MM.1S (cell line): ENCODE measurements around the gene CLTCL1.

Experiments used
- DNase-seq: peaks from one replicate; pipeline ENCODE4 v3.0.0-alpha.2; 2015
- H2AFZ ChIP-seq: fragments of 300-600 bp; sonication (generic); 2 replicates; pipeline ENCODE4 v1.6.0; 2016; ENCODE audit warnings: antibody characterized with exemption, low read length
- H3F3A ChIP-seq: fragments of 300-600 bp; sonication (generic); 2 replicates; pipeline ENCODE4 v1.6.1; 2016; ENCODE audit warnings: mild to moderate bottlenecking, antibody characterized with exemption, low read length, moderate library complexity, mixed read lengths; ENCODE audit not compliant: insufficient read depth
- H3K27ac ChIP-seq: fragments of 300-600 bp; sonication (generic); 2 replicates; pipeline ENCODE4 v1.5.1; 2016; ENCODE audit warnings: mild to moderate bottlenecking, low read length
- H3K27me3 ChIP-seq: fragments of 300-600 bp; sonication (generic); replicated peaks from 2 replicates; pipeline ENCODE4 v1.6.0; 2016; ENCODE audit warnings: low read length; ENCODE audit not compliant: insufficient read depth
- H3K36me3 ChIP-seq: fragments of 300-600 bp; sonication (generic); replicated peaks from 2 replicates; pipeline ENCODE4 v1.6.1; 2016; ENCODE audit warnings: mild to moderate bottlenecking, low read length, mixed read lengths; ENCODE audit not compliant: insufficient read depth
- H3K4me1 ChIP-seq: fragments of 300-600 bp; sonication (generic); 2 replicates; pipeline ENCODE4 v1.6.1; 2016; ENCODE audit warnings: low read length, mixed read lengths
- H3K4me2 ChIP-seq: fragments of 300-600 bp; sonication (generic); 2 replicates; pipeline ENCODE4 v1.6.0; 2016; ENCODE audit warnings: low read depth, low read length
- H3K4me3 ChIP-seq: fragments of 300-600 bp; sonication (generic); 2 replicates; pipeline ENCODE4 v1.5.1; 2016; ENCODE audit warnings: low read length, mixed read lengths
- H3K79me2 ChIP-seq: fragments of 300-600 bp; sonication (generic); 2 replicates; pipeline ENCODE4 v1.6.1; 2016; ENCODE audit warnings: mixed run types, low read length, mixed read lengths
- H3K9ac ChIP-seq: fragments of 300-600 bp; sonication (generic); 2 replicates; pipeline ENCODE4 v1.6.1; 2016; ENCODE audit warnings: low read length, mixed read lengths
- H3K9me2 ChIP-seq: fragments of 300-600 bp; sonication (generic); replicated peaks from 2 replicates; pipeline ENCODE4 v1.6.1; 2016; ENCODE audit warnings: mild to moderate bottlenecking, low read length, mixed read lengths; ENCODE audit not compliant: insufficient read depth
- H3K9me3 ChIP-seq: fragments of 300-600 bp; sonication (generic); replicated peaks from 2 replicates; pipeline ENCODE4 v1.6.1; 2016; ENCODE audit warnings: mild to moderate bottlenecking, low read length, mixed read lengths; ENCODE audit not compliant: insufficient read depth
- H4K20me1 ChIP-seq: fragments of 300-600 bp; sonication (generic); 2 replicates; pipeline ENCODE4 v1.6.1; 2016; ENCODE audit warnings: mild to moderate bottlenecking, low read length, moderate library complexity, mixed read lengths; ENCODE audit not compliant: insufficient read depth
- EZH2 ChIP-seq: fragments of 300-600 bp; sonication (generic); optimal IDR thresholded peaks from 2 replicates; pipeline ENCODE3; 2017; ENCODE audit warnings: low read depth, mild to moderate bottlenecking, antibody characterized with exemption, low read length, mixed read lengths
- EZH2phosphoT487 ChIP-seq: fragments of 300-600 bp; sonication (generic); IDR thresholded peaks from 2 replicates; pipeline ENCODE4 v1.6.1; 2018; ENCODE audit warnings: antibody characterized with exemption, low read length
- TF ChIP-seq, protein P1 (sequence below): fragments of 300-600 bp; sonication (generic); IDR thresholded peaks from 2 replicates; pipeline ENCODE4 v1.5.1; 2016; ENCODE audit warnings: antibody characterized with exemption, low read length, mixed read lengths

CLTCL1 gene

DNA sequence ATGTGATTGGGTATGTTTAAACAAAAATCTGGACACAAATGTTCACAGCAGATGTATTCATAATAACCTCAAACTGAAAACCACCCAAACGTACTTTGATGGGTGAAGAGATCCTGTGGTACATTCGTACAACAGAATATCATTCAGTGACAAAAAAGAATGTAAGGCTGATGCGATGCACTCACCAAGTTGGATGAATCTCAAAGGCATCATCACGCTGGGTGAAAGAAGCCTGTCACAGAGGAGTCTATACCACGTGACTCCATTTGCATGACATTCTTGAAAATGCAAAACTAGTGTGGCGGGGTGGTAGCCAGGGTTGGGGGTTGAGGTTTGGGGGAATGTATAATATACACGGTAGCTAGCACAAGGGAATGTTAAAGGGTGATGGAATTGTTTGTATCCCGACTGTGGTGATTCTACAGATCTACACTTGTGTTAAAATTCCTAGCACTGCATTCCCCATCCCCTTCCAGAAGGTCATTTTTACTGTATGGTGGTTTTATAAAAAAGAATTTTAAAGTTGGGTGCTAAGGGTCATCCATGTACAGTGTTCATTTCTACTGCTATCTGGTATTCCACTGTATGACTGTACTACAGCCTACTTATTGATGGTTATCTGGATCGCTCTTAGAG is 78.0 kb downstream of the CLTCL1 start:
- TF ChIP-seq, protein P1, sequence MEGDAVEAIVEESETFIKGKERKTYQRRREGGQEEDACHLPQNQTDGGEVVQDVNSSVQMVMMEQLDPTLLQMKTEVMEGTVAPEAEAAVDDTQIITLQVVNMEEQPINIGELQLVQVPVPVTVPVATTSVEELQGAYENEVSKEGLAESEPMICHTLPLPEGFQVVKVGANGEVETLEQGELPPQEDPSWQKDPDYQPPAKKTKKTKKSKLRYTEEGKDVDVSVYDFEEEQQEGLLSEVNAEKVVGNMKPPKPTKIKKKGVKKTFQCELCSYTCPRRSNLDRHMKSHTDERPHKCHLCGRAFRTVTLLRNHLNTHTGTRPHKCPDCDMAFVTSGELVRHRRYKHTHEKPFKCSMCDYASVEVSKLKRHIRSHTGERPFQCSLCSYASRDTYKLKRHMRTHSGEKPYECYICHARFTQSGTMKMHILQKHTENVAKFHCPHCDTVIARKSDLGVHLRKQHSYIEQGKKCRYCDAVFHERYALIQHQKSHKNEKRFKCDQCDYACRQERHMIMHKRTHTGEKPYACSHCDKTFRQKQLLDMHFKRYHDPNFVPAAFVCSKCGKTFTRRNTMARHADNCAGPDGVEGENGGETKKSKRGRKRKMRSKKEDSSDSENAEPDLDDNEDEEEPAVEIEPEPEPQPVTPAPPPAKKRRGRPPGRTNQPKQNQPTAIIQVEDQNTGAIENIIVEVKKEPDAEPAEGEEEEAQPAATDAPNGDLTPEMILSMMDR: no peak
- TF ChIP-seq EZH2 (no peak), EZH2phosphoT487 (no peak)
- H3K9ac ChIP-seq: no peak overlapping the region

GRCh38 chr22:19213001-19213400 is 78.5 kb downstream of the CLTCL1 start:
- Histone ChIP-seq H3K27ac (no peak overlapping the region), H3K79me2 (no peaks in the 10 kb centered on the region), H2AFZ (no peak overlapping the region), H3K9ac (no peak overlapping the region), H3K9me2 (no peaks in the 10 kb centered on the region), H3K4me3 (no peak overlapping the region), H3K36me3 (no peaks in the 10 kb centered on the region), H3K4me2 (no peak overlapping the region), H3F3A (no peaks in the 10 kb centered on the region), H4K20me1 (no peaks in the 10 kb centered on the region), H3K27me3 (no peaks in the 10 kb centered on the region), H3K4me1 (no peaks in the 10 kb centered on the region), H3K9me3 (no peaks in the 10 kb centered on the region)
- no peak for DNase-seq
- TF ChIP-seq EZH2phosphoT487 (no peak), EZH2 (no peak)
- TF ChIP-seq, protein P1: no peak

More for the DNA sequence above, 78.0 kb downstream of the CLTCL1 start:
- no peak overlapping the region for H3K27ac ChIP-seq
- H3K4me2 ChIP-seq: no peak overlapping the region
- H2AFZ ChIP-seq: no peak overlapping the region
- H3K79me2 ChIP-seq: no peaks in the 10 kb centered on the region
- H3K4me1 ChIP-seq: no peaks in the 10 kb centered on the region
- no peak overlapping the region for H3K4me3 ChIP-seq
- no peaks in the 10 kb centered on the region for H3K9me2 ChIP-seq
- DNase-seq: no peak
- no peaks in the 10 kb centered on the region for H3K27me3 ChIP-seq
- no peaks in the 10 kb centered on the region for H3K9me3 ChIP-seq
- no peaks in the 10 kb centered on the region for H3K36me3 ChIP-seq
- no peaks in the 10 kb centered on the region for H4K20me1 ChIP-seq
- no peaks in the 10 kb centered on the region for H3F3A ChIP-seq

DNA sequence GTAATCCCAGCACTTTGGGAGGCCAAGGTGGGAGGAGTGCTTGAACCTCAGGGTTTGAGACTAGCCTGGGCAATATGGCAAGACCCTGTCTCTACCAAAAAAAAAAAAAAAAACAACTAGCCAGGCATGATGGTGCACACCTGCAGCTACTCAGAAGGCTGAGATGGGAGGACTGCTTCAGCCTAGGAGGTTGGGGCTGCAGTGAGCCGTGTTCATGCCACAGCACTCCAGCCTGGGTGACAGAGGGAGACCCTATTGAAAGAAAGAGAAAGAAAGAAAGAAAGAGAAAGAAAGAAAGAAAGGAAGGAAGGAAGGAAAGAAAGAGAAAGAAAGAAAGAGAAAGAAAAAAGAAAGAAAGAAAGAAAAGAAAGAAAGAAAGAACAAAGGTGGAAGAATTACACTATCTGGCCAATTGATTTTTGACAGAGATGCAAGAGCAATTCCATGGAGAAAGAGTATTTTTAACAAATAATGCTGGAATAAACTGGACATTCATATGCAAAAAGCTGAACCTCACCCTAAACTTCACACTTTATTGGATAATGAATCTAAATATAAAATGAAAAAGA is 79.1 kb downstream of the CLTCL1 start:
- Histone ChIP-seq H3K79me2 (no peaks in the 10 kb centered on the region), H3K27ac (no peak overlapping the region), H3K4me1 (no peaks in the 10 kb centered on the region), H4K20me1 (no peaks in the 10 kb centered on the region), H3K36me3 (no peaks in the 10 kb centered on the region), H3K9me2 (no peaks in the 10 kb centered on the region), H2AFZ (no peak overlapping the region), H3F3A (no peaks in the 10 kb centered on the region), H3K9me3 (no peaks in the 10 kb centered on the region), H3K27me3 (no peaks in the 10 kb centered on the region), H3K4me3 (no peak overlapping the region), H3K9ac (no peak overlapping the region), H3K4me2 (no peak overlapping the region)
- TF ChIP-seq EZH2: no peak
- no peak for TF ChIP-seq EZH2phosphoT487
- TF ChIP-seq, protein P1: no peak
- DNase-seq: no peak
